Ishikawa (cell line): Measurements from ENCODE around the gene CATSPERZ.

Experiments
- CEBPB ChIP-seq: IDR thresholded peaks from 2 replicates; pipeline ENCODE4 v1.6.1; 2012
- CREB1 ChIP-seq: IDR thresholded peaks from 2 replicates; pipeline ENCODE4 v1.6.1; 2012; ENCODE audit warnings: low read depth
- EGR1 ChIP-seq: IDR thresholded peaks from 2 replicates; pipeline ENCODE4 v1.6.1; 2012
- EP300 ChIP-seq: IDR thresholded peaks from 2 replicates; pipeline ENCODE4 v1.6.1; 2012; ENCODE audit warnings: borderline replicate concordance
- FOXM1 ChIP-seq: IDR thresholded peaks from 2 replicates; pipeline ENCODE4 v1.6.1; 2012; ENCODE audit warnings: low read depth, borderline replicate concordance
- MAX ChIP-seq: IDR thresholded peaks from 2 replicates; pipeline ENCODE4 v1.6.1; 2012
- NFIC ChIP-seq: IDR thresholded peaks from 2 replicates; pipeline ENCODE4 v1.6.1; 2012
- RAD21 ChIP-seq: IDR thresholded peaks from 2 replicates; pipeline ENCODE4 v1.6.1; 2012; ENCODE audit warnings: low read depth
- REST ChIP-seq: IDR thresholded peaks from 2 replicates; pipeline ENCODE4 v1.6.1; 2012; ENCODE audit warnings: low read depth, mild to moderate bottlenecking
- TAF1 ChIP-seq: IDR thresholded peaks from 2 replicates; pipeline ENCODE4 v1.6.1; 2012; ENCODE audit warnings: low read depth, mild to moderate bottlenecking
- TCF12 ChIP-seq: IDR thresholded peaks from 2 replicates; pipeline ENCODE4 v1.6.1; 2012; ENCODE audit warnings: low read depth
- TEAD4 ChIP-seq: IDR thresholded peaks from 2 replicates; pipeline ENCODE4 v1.6.1; 2012
- USF1 ChIP-seq: IDR thresholded peaks from 2 replicates; pipeline ENCODE4 v1.6.1; 2012
- YY1 ChIP-seq: IDR thresholded peaks from 2 replicates; pipeline ENCODE4 v1.6.1; 2012; ENCODE audit warnings: low read depth
- ZBTB7A ChIP-seq: IDR thresholded peaks from 2 replicates; pipeline ENCODE4 v1.6.1; 2012; ENCODE audit warnings: low read depth

CATSPERZ gene

GRCh38 chr11:64342869-64343745 is 42.9 kb downstream of the CATSPERZ start:
- TF ChIP-seq TEAD4, result no peak
- TF ChIP-seq RAD21, result no peak
- TF ChIP-seq NFIC, result no peak
- no peak for TF ChIP-seq TCF12
- TF ChIP-seq TAF1, result no peak
- TF ChIP-seq EP300, result no peak
- TF ChIP-seq CEBPB, result no peak
- no peak for TF ChIP-seq MAX
- no peak for TF ChIP-seq CREB1
- no peak for TF ChIP-seq FOXM1
- no peak for TF ChIP-seq ZBTB7A
- TF ChIP-seq EGR1, result no peak
- TF ChIP-seq USF1, result no peak
- TF ChIP-seq YY1, result no peak

GRCh38 chr11:64343767-64344559 is 43.8 kb downstream of the CATSPERZ start:
- TF ChIP-seq TCF12 (no peak), TEAD4 (no peak), RAD21 (peak; percentile 50), CEBPB (no peak)

GRCh38 chr11:64344787-64345186 is 44.6 kb downstream of the CATSPERZ start:
- no peak for TF ChIP-seq REST
- no peak for TF ChIP-seq TAF1
- no peak for TF ChIP-seq NFIC
- no peak for TF ChIP-seq RAD21
- TF ChIP-seq MAX, result no peak
- no peak for TF ChIP-seq TCF12
- no peak for TF ChIP-seq EP300
- no peak for TF ChIP-seq TEAD4
- no peak for TF ChIP-seq CEBPB
- TF ChIP-seq FOXM1, result no peak
- no peak for TF ChIP-seq CREB1
- no peak for TF ChIP-seq USF1
- TF ChIP-seq ZBTB7A, result no peak

GRCh38 chr11:64347193-64347867 is 47.2 kb downstream of the CATSPERZ start:
- TF ChIP-seq NFIC (no peak), YY1 (no peak), FOXM1 (no peak), CEBPB (no peak), TEAD4 (no peak), REST (no peak), EGR1 (no peak), RAD21 (no peak)

GRCh38 chr11:64348383-64349024 is 48.3 kb downstream of the CATSPERZ start:
- TF ChIP-seq CREB1 (no peak), TCF12 (no peak)
